ENCODE measurements around the gene CASQ2.

DNA sequence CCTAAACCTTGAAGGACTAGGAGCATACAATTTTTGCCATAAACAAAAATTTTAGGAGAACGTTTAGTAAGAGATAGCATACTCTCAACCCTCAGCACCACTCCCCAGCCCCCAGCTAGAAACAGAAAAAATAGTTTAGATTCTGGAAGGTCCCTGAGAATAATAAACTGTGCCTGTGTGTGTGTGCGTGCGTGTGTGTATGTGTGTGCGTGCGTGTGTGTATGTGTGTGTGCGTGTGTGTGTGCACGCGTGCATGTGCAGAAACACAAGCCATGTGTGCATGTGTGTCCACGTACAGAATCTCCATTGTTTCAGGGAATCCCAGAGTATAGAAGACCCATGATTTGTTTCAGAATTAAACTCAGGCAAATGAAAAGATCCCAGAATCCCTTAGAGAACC lies 62.6 kb downstream of the CASQ2 start:
- TF ChIP-seq, protein P1, sequence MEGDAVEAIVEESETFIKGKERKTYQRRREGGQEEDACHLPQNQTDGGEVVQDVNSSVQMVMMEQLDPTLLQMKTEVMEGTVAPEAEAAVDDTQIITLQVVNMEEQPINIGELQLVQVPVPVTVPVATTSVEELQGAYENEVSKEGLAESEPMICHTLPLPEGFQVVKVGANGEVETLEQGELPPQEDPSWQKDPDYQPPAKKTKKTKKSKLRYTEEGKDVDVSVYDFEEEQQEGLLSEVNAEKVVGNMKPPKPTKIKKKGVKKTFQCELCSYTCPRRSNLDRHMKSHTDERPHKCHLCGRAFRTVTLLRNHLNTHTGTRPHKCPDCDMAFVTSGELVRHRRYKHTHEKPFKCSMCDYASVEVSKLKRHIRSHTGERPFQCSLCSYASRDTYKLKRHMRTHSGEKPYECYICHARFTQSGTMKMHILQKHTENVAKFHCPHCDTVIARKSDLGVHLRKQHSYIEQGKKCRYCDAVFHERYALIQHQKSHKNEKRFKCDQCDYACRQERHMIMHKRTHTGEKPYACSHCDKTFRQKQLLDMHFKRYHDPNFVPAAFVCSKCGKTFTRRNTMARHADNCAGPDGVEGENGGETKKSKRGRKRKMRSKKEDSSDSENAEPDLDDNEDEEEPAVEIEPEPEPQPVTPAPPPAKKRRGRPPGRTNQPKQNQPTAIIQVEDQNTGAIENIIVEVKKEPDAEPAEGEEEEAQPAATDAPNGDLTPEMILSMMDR (IDR thresholded peaks at IDR 0.05) = no peak
- no peak for TF ChIP-seq ZFX (IDR thresholded peaks at IDR 0.05; ENCODE audit: borderline replicate concordance)
